Smooth muscle cell (in vitro differentiated cells): ENCODE results near the gene TIMP2. TPM values are rescaled to one million over a fixed set of nuclear protein-coding genes. Genes with fewer than 3 reads are reported as not detected.

Source experiments
- DNase-seq: peaks from one replicate; lab custom pipeline; 2025; ENCODE audit not compliant: unreplicated experiment; lab: John Stamatoyannopoulos, UW
- H2AFZ ChIP-seq: fragments of 200-600 bp; sonication (generic); 2 replicates; pipeline ENCODE4 v1.6.0; 2016; ENCODE audit warnings: antibody characterized with exemption, low read depth, mild to moderate bottlenecking
- H3F3A ChIP-seq: fragments of 200-600 bp; sonication (generic); 2 replicates; pipeline ENCODE4 v1.6.0; 2017; ENCODE audit warnings: antibody characterized with exemption, low read depth
- H3K27ac ChIP-seq: fragments of 200-600 bp; sonication (generic); 2 replicates; pipeline ENCODE4 v1.5.1; 2016; ENCODE audit warnings: low read depth, mild to moderate bottlenecking
- H3K27me3 ChIP-seq: fragments of 200-600 bp; sonication (generic); 2 replicates; pipeline ENCODE4 v1.6.1; 2016; ENCODE audit warnings: low read depth, mild to moderate bottlenecking
- H3K36me3 ChIP-seq: fragments of 200-600 bp; sonication (generic); 2 replicates; pipeline ENCODE4 v1.5.1; 2016; ENCODE audit warnings: low read depth
- H3K4me1 ChIP-seq: fragments of 200-600 bp; sonication (generic); 2 replicates; pipeline ENCODE4 v1.5.1; 2016; ENCODE audit warnings: low read depth
- H3K4me2 ChIP-seq: fragments of 200-600 bp; sonication (generic); 2 replicates; pipeline ENCODE4 v1.6.0; 2016; ENCODE audit warnings: mild to moderate bottlenecking
- H3K4me3 ChIP-seq: fragments of 200-600 bp; sonication (generic); 2 replicates; pipeline ENCODE4 v1.5.1; 2016; ENCODE audit warnings: mild to moderate bottlenecking
- H3K79me2 ChIP-seq: fragments of 200-600 bp; sonication (generic); 2 replicates; pipeline ENCODE4 v1.6.0; 2016; ENCODE audit warnings: low read depth, mild to moderate bottlenecking
- H3K9ac ChIP-seq: fragments of 200-600 bp; sonication (generic); 2 replicates; pipeline ENCODE4 v1.6.0; 2016; ENCODE audit warnings: low read depth
- H3K9me3 ChIP-seq: fragments of 200-600 bp; sonication (generic); replicated peaks from 2 replicates; pipeline ENCODE4 v1.5.1; 2016; ENCODE audit warnings: low read depth
- H4K20me1 ChIP-seq: fragments of 200-600 bp; sonication (generic); 2 replicates; pipeline ENCODE4 v1.6.0; 2016; ENCODE audit warnings: low read depth
- WGBS: methylation state at CpG from one replicate; pipeline ENCODE4 v1.1.7; 2016; ENCODE audit warnings: low lambda C conversion rate; 5-methylcytosine and 5-hydroxymethylcytosine counted together
- polyA plus RNA-seq: library from polyadenylated mRNA; unstranded; fragments of >200 nt; fragmentation: Nextera tagmentation; extraction: Ambion mirVana; gene quantifications from 2 replicates; pipeline ENCODE4 v1.2.1, GENCODE V29; 2016
- total RNA-seq: library from RNA; depleted of rRNA; stranded (reverse); fragments of >200 nt; gene quantifications from 2 replicates; pipeline ENCODE4 v1.2.3, GENCODE V29; 2014
- TF ChIP-seq, protein P1 (sequence below): fragments of 200-600 bp; sonication (generic); IDR thresholded peaks from 2 replicates; pipeline ENCODE4 v1.5.1; 2017; ENCODE audit warnings: borderline replicate concordance, mild to moderate bottlenecking, antibody characterized with exemption; ENCODE audit not compliant: insufficient read depth, poor library complexity, severe bottlenecking

TIMP2 gene
- total and polyA plus RNA-seq, 2 experiments from 2014 or later = 37.8 to 111 TPM

DNA sequence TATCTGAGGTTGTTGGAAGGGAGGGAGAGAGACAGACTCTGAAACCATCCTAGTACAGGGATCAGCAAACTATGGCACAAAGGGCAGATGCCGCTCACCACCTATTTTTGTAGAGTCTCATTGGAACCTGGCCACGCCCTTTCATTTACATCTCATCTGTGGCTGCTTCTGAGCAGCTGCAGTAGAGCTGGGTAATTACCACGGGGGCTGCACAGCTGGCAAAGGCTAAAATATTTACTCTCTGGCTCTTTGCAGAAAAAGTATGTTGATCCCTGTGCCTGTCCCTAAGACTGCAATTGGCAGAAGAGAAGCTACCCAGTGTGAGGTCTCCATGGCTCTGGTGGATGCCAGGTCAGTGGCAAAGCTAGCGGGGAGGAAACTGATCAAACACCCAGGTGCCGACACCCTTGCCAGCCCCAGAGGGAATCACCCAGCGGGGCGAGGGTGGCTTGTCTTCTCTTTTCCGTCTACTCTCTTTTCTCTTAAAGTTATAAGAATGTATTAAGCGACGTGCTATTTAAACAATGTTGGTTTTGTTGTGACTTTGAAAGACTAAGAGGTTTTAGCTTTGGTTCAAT, 36.2 kb downstream of the TIMP2 start:
- Histone ChIP-seq H3K4me2 (no peak overlapping the region), H4K20me1 (peaks cover 66% of the 10 kb centered on the region), H3K9me3 (no peaks in the 10 kb centered on the region), H3K4me3 (no peak overlapping the region), H3K27me3 (no peaks in the 10 kb centered on the region), H3K79me2 (peaks cover 39% of the 10 kb centered on the region), H3K4me1 (peaks cover 8% of the 10 kb centered on the region), H3F3A (no peaks in the 10 kb centered on the region), H3K9ac (no peak overlapping the region), H3K27ac (no peak overlapping the region), H3K36me3 (no peaks in the 10 kb centered on the region), H2AFZ (no peak overlapping the region)
- WGBS = 95% methylated on average over 10 of the region's 10 CpGs
- TF ChIP-seq, protein P1, sequence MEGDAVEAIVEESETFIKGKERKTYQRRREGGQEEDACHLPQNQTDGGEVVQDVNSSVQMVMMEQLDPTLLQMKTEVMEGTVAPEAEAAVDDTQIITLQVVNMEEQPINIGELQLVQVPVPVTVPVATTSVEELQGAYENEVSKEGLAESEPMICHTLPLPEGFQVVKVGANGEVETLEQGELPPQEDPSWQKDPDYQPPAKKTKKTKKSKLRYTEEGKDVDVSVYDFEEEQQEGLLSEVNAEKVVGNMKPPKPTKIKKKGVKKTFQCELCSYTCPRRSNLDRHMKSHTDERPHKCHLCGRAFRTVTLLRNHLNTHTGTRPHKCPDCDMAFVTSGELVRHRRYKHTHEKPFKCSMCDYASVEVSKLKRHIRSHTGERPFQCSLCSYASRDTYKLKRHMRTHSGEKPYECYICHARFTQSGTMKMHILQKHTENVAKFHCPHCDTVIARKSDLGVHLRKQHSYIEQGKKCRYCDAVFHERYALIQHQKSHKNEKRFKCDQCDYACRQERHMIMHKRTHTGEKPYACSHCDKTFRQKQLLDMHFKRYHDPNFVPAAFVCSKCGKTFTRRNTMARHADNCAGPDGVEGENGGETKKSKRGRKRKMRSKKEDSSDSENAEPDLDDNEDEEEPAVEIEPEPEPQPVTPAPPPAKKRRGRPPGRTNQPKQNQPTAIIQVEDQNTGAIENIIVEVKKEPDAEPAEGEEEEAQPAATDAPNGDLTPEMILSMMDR = no peak
- DNase-seq = no peak

DNA sequence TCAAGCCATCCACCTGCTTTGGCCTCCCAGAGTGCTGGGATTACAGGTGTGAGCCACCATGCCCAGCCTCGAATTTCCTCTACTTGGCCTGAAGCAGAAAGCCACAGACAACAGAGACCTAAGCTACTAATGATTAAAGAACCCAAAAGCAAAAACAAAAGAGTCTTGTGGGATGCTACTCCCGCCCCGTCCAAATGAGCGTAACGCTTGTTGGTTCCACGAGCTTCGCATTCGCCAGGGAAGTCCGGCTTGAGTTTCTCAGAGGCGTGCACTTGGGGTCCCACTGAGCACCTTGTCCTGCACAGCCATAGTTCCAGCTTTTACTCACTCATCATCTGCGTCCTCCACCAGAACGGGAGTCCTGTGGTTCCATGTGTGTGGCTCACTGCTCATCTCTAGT, 38.2 kb downstream of the TIMP2 start:
- H3K36me3 ChIP-seq = no peaks in the 10 kb centered on the region
- TF ChIP-seq, protein P1 = no peak
- H3F3A ChIP-seq = peaks cover 9% of the 10 kb centered on the region
- no peaks in the 10 kb centered on the region for H3K9me3 ChIP-seq
- peaks cover 22% of the 10 kb centered on the region for H3K4me1 ChIP-seq
- H3K27ac ChIP-seq = no peak overlapping the region
- H3K79me2 ChIP-seq = peaks cover 42% of the 10 kb centered on the region
- no peak overlapping the region for H2AFZ ChIP-seq
- no peak for DNase-seq
- H3K4me2 ChIP-seq = no peak overlapping the region
- 98% methylated on average over 12 of the region's 12 CpGs for WGBS
- no peaks in the 10 kb centered on the region for H3K27me3 ChIP-seq
- H3K4me3 ChIP-seq = no peak overlapping the region
- peaks cover 45% of the 10 kb centered on the region for H4K20me1 ChIP-seq
- H3K9ac ChIP-seq = no peak overlapping the region

DNA sequence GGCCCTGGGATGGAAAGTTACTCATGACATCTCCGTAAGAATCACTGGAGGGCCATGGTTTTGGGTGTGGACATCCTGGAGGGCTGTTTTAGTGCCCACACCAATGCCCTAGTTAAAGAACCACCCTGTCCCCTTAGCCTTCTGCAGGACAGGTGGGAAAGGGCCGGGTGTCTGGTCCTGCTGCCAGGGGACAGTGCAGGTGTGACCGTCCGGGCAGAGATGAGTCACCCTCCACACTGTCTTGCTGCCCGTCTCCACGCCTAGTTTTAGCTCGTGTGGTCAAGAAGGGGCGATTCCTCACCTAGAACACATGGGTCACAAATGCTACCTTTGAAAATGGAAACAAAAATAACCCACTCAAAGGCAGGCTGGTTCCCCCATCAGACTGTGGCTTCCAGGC, 39.2 kb downstream of the TIMP2 start:
- H3K4me1 ChIP-seq = peaks cover 22% of the 10 kb centered on the region
- H4K20me1 ChIP-seq = peaks cover 35% of the 10 kb centered on the region
- H2AFZ ChIP-seq = no peak overlapping the region
- peaks cover 9% of the 10 kb centered on the region for H3F3A ChIP-seq
- no peak overlapping the region for H3K4me3 ChIP-seq
- no peaks in the 10 kb centered on the region for H3K9me3 ChIP-seq
- DNase-seq = no peak
- no peaks in the 10 kb centered on the region for H3K27me3 ChIP-seq
- no peaks in the 10 kb centered on the region for H3K36me3 ChIP-seq
- H3K79me2 ChIP-seq = peaks cover 49% of the 10 kb centered on the region
- no peak overlapping the region for H3K4me2 ChIP-seq
- H3K9ac ChIP-seq = no peak overlapping the region
- H3K27ac ChIP-seq = no peak overlapping the region
- TF ChIP-seq, protein P1 = no peak
- 90% methylated on average over 8 of the region's 8 CpGs for WGBS
